ENCODE data around the gene OGDH. TPM values are rescaled to one million over a fixed set of nuclear protein-coding genes. Genes with fewer than 3 reads are reported as not detected.

Gene OGDH
- total RNA-seq, 1 experiment from 2014 or later: 69.1 TPM

GRCh38 chr7:44654255-44654796 is 47.9 kb downstream of the OGDH start:
- H3K9me2 ChIP-seq (ENCODE audit: insufficient read depth): no peaks in the 10 kb centered on the region
- H3K36me3 ChIP-seq (ENCODE audit: control insufficient read depth in 1 of 2, insufficient read depth in 2 of 2, low read length in 2 of 2): peaks cover 4 to 16% of the 10 kb centered on the region in 2 experiments; a peak in 2 of 4 replicates
- no peak for ATAC-seq
- no peaks in the 10 kb centered on the region for H3K27me3 ChIP-seq (ENCODE audit: insufficient read depth, low read length)
- H4K20me1 ChIP-seq (ENCODE audit: insufficient read depth): no peaks in the 10 kb centered on the region
- no peak overlapping the region for H3K4me3 ChIP-seq (replicated peaks in 1 of 2; ENCODE audit: low read depth in 1 of 2, low read length in 2 of 2)
- DNase-seq (ENCODE audit: low read depth, low spot score): no peak
- no peak overlapping the region for H3K4me2 ChIP-seq (ENCODE audit: low read length)
- peaks cover 0 to 4% of the 10 kb centered on the region in 2 experiments; a peak in 1 of 4 replicates for H3K4me1 ChIP-seq (ENCODE audit: control insufficient read depth in 1 of 2, insufficient read depth in 2 of 2, low read length in 2 of 2)
- no peaks in the 10 kb centered on the region for H3K79me2 ChIP-seq (ENCODE audit: insufficient read depth, low read length)
- BruUV-seq (replicated peaks): no TSS peak
- intact Hi-C loops (cut with micrococcal nuclease): no loop called here
- ChIA-PET CTCF (no interaction called here), POLR2A (no interaction called here), RAD21 (ENCODE audit: low non-redundant PET in 1 of 2, low total read pairs in 2 of 2, uncharacterized antibody in 2 of 2, unreplicated experiment in 2 of 2) (no interaction called here)
- H3K9me3 ChIP-seq (ENCODE audit: control insufficient read depth in 1 of 2, insufficient read depth in 1 of 2, low read depth in 1 of 2, low read length in 2 of 2): no peaks in the 10 kb centered on the region; a peak in 1 of 4 replicates
- no peak overlapping the region for H3K9ac ChIP-seq (ENCODE audit: low read length)
- H2AFZ ChIP-seq (ENCODE audit: low read depth, low read length, poor library complexity, severe bottlenecking): no peak overlapping the region
- no peak overlapping the region for H3K27ac ChIP-seq (ENCODE audit: low read depth, low read length)
- TF ChIP-seq POLR2A (IDR thresholded peaks at IDR 0.05; ENCODE audit: borderline replicate concordance, extremely low read depth, insufficient read depth, insufficient read length): no peak
- no peak for TF ChIP-seq ZBTB33 (IDR thresholded peaks at IDR 0.05; ENCODE audit: extremely low read depth, insufficient replicate concordance, low read length)
- no peak for TF ChIP-seq REST (IDR thresholded peaks at IDR 0.05; ENCODE audit: low read depth)

Data from HCT116 (cell line).